ENCODE measurements around the gene STK11IP.

Gene STK11IP

DNA sequence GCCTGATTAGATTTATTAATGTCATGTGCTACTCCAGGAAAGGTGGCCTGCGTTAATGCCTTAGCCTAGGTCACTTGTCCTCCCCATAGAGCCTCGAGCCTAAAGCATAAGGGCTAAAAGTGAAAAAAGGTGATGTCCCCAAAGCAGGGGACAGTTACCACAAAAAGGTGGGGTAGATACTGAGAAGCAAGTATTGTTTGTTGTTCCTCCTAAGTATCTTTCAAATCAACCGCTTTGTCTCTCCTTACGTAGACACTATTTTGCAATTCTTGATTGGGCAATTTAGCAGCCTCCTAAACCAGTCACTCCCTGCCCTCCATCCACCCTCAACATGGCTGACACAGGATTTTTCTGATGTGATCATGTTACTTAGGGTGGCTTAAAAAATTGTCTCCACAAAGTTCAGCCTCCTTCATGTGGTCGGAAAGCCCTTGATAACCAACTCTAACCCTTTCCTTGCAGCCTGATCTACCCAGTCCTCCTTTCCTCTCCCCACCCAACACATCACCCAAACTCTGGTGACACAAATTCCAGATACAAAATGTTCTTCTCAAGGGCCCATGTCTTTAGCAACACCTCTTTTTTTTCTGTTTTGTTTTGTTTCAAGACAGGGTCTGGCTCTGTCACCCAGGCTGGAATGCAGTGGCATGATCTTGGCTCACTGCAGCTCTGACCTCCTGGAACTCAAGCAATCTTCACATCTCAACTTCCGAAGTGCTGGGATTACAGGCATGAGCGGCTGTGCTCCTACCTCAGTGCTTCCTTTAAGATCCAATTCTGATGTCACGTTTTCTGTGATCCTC lies 18.6 kb upstream of the STK11IP start:
- DNase-seq: no peak

DNA sequence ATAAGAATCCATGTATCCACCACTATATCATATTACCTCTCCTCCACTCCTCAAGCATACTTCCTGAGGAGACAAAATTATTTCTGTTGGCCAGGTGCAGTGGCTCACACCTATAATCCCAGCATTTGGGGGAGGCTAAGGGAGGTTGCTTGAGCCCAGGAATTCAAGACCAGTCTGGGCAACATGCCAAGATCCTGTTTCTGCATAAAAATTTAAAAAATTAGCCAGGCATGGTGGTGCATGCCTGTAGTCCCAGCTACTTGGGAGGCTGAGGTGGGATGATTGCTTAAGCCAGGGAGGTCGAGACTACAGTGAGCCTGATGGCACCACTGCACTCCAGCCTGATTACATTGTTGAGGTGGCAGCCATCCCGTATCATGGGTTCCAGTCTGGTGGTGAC lies 16.3 kb upstream of the STK11IP start:
- no peak for DNase-seq

- DNase-seq: no peak
Observed at GRCh38 chr2:219591091-219591490, 6.6 kb upstream of the STK11IP start.

GRCh38 chr2:219592736-219593135 lies 4.9 kb upstream of the STK11IP start:
- DNase-seq: no peak

- DNase-seq: no peak
Observed at GRCh38 chr2:219593154-219593553, 4.5 kb upstream of the STK11IP start.

GRCh38 chr2:219595256-219595655 lies 2.4 kb upstream of the STK11IP start:
- no peak for DNase-seq

GRCh38 chr2:219596954-219597551 lies 604 bp upstream of the STK11IP start:
- no peak for DNase-seq

DNA sequence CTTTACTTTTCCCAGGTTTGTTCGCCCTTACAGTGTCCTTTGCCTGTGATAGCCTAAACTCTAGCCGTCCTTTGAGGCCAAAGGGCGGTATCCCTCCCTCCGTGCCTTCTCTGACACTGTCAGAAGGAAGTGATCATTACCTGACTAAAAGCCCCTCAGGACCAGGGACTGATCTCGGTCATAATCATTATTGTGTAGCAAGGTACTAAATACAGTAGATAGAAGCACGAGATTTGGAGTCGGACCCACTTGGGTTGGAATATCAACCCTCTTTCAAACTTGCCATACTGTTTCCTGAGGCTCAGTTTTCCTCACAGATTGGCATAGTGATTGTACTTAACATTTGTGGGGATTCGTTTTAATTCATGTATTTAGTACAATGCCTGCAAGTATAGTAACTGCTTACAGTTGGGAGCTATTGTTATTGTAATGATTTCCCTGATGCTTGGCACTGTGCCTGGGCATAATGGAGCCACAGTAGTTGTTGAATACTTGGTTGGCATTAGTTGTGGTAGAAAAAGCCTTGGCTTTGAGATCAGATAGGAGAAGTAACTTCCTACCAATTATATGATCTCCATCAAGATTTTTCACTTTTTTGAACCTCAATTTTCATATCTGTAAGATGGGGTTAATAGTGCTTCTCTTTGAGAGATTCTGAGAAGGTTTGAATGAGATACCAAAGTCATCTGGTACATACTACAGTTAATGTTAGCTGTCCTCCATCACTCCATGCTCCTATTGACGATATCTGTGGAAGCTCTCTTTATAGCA lies 836 bp downstream of the STK11IP start:
- DNase-seq: no peak

DNA sequence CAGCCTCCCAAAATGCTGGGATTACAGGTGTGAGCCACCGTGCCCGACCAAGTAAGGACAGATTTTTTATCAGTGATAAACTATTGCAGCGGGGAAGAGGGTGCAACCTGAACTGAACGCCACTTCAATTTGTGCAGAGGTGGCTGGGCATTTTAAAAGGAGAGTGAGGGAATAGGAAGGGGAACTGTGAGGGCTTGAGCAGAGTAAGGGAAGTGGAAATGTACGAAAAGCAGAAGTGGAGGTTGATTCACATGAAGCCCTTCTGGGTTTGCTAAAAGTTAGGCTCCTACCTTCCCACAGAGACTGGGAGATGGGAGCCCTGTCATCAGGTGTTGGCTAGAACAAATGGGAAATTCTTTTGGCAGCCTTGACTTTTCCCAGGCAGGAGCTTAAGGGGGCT lies 6.1 kb downstream of the STK11IP start:
- DNase-seq: no peak

DNA sequence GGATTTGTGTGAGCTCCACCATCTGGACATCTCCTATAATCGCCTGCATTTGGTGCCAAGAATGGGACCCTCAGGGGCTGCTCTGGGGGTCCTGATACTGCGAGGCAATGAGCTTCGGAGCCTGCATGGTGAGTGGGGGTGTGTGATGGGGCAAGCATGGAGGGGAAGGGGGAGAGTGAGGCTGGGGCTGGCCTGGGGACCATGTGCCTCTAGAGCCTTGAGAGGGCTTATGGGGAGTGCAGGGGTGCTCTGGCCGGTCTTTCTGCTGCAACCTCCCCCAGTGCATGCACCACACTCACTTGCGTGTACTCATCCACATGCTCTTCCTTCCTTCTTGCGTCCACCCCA lies 7.9 kb downstream of the STK11IP start:
- DNase-seq: no peak

GRCh38 chr2:219607931-219608330 lies 10.3 kb downstream of the STK11IP start:
- DNase-seq: no peak

- DNase-seq: no peak
Observed at GRCh38 chr2:219608399-219608964, 10.8 kb downstream of the STK11IP start.

- no peak for DNase-seq
Observed at GRCh38 chr2:219609149-219609750, 11.6 kb downstream of the STK11IP start.

GRCh38 chr2:219611306-219611705 lies 13.6 kb downstream of the STK11IP start:
- DNase-seq: no peak

DNA sequence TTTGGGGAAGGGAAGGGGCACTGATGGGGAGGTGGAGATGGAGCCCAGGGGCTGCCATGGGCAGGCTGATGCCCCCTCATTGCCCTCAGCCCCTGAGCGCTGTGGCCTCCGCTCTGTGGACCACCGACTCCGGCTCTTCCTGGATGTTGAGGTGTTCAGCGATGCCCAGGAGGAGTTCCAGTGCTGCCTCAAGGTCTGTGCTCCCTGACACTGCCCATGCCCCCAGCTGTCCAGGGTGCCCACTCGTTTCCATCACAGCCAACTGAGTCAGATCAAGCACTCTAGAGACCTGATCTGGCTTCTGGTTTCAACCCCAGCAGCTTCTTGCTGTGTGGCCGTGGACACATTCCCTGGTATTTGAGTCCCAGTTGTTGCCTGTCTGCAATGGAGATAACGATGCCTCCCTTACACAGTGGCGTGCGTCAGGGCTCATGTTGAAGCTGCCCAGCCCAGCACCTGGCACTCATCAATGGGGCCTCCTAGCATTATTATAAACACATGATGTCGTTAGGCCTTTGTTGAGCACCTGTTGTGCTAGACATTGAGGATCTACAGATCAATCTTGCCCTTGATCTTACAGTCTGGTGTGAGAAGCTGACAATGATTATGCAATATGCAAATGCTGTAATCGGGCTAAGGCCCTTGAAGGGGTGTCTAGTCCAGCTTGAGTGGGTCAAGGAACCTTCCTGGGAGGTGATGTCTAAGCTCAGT lies 14.4 kb downstream of the STK11IP start:
- no peak for DNase-seq

DNA sequence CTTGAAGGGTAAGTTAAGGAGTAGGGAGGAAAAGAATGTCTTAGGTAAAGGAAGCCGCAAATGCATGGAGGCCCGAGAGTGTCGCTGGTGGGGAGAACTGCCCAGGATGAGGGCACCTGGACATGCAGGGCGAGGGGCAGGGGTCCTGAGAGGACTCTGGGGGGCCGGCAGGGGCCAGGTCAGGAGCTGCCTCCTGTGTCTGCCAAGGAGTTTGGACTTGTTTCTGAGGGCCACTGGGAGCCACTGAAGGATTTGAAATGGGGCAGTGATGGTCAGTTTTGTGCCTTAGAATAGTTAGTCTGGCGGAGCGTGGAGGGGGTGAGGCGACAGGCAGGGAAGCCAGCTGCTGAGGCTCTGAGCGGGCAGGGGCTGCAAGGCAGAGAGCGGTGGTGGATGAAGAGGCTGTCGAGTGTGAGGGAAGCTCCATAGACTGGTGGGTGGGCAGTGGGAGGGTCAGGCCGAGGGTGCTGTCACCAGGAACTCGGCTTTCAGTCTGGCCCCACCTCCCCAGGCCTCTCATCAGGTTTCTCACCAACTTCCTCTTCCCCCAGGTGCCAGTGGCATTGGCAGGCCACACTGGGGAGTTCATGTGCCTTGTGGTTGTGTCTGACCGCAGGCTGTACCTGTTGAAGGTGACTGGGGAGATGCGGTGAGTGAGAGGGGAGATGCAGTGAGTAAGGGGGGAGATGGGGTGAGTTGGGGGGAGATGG lies 15.1 kb downstream of the STK11IP start:
- no peak for DNase-seq

DNA sequence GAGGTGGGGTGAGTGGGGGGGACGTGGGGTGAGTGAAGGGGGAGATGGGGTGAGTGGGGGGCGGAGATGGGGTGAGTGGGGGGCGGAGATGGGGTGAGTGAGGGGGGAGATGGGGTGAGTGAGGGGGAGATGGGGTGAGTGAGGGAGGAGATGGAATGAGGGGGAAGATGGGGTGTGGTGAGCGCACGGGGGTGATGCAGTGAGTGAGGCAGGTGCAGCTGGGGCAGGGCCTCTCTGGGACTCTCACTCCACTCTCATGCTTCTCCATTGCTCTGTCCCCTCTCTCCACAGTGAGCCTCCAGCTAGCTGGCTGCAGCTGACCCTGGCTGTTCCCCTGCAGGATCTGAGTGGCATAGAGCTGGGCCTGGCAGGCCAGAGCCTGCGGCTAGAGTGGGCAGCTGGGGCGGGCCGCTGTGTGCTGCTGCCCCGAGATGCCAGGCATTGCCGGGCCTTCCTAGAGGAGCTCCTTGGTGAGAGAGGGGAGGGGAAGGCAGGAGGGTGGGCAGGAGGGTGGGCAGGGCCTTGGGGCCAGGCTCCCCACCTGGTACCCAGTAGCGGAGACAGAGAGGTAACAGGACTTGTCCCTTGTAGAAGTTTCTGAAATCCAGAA lies 15.9 kb downstream of the STK11IP start:
- no peak for DNase-seq

GRCh38 chr2:219614076-219614860 lies 16.6 kb downstream of the STK11IP start:
- DNase-seq: no peak

GRCh38 chr2:219615036-219615435 lies 17.4 kb downstream of the STK11IP start:
- DNase-seq: no peak

- no peak for DNase-seq
Observed at GRCh38 chr2:219615894-219616293, 18.2 kb downstream of the STK11IP start.

GRCh38 chr2:219616550-219616949 lies 18.9 kb downstream of the STK11IP start:
- no peak for DNase-seq
